Activated T-cell treated with anti-CD3 and anti-CD28 coated beads, Interleukin-2, amount 50 U/mL, for 48 hours (primary cell): ENCODE measurements around the gene PRKCA.

Experiments used
- DNase-seq, 2 experiments: peaks; one replicate each; pipeline ENCODE4 v3.0.0-alpha.2; 2020

PRKCA gene

GRCh38 chr17:66523378-66524200 is 221.2 kb downstream of the PRKCA start:
- DNase-seq = no peak

GRCh38 chr17:66524877-66525276 is 222.5 kb downstream of the PRKCA start:
- DNase-seq = peak in 1 of 2 experiments; percentile 37

GRCh38 chr17:66525338-66525737 is 222.9 kb downstream of the PRKCA start:
- DNase-seq = no peak

- no peak for DNase-seq
Observed at GRCh38 chr17:66526827-66527226, 224.4 kb downstream of the PRKCA start.

GRCh38 chr17:66527335-66527734 is 224.9 kb downstream of the PRKCA start:
- no peak for DNase-seq

- no peak for DNase-seq
Observed at GRCh38 chr17:66531851-66532295, 229.5 kb downstream of the PRKCA start.

- DNase-seq = no peak
Observed at GRCh38 chr17:66533572-66533971, 231.2 kb downstream of the PRKCA start.

GRCh38 chr17:66533986-66534385 is 231.6 kb downstream of the PRKCA start:
- no peak for DNase-seq

GRCh38 chr17:66535611-66536010 is 233.2 kb downstream of the PRKCA start:
- DNase-seq = no peak

GRCh38 chr17:66537502-66537901 is 235.1 kb downstream of the PRKCA start:
- DNase-seq = no peak

GRCh38 chr17:66538776-66539175 is 236.4 kb downstream of the PRKCA start:
- DNase-seq = no peak

- no peak for DNase-seq
Observed at GRCh38 chr17:66540131-66540781, 237.8 kb downstream of the PRKCA start.

- DNase-seq = no peak
Observed at GRCh38 chr17:66541461-66542128, 239.2 kb downstream of the PRKCA start.

GRCh38 chr17:66542129-66542966 is 239.9 kb downstream of the PRKCA start:
- no peak for DNase-seq

- DNase-seq = no peak
Observed at GRCh38 chr17:66542967-66543520, 240.6 kb downstream of the PRKCA start.

GRCh38 chr17:66543526-66543925 is 241.1 kb downstream of the PRKCA start:
- no peak for DNase-seq

- DNase-seq = no peak
Observed at GRCh38 chr17:66545918-66546317, 243.5 kb downstream of the PRKCA start.

- DNase-seq = peak; percentile 46 to 49
Observed at GRCh38 chr17:66547151-66547865, 244.9 kb downstream of the PRKCA start.

GRCh38 chr17:66548158-66548557 is 245.7 kb downstream of the PRKCA start:
- peak; percentile 59 to 66 for DNase-seq

- DNase-seq = no peak
Observed at GRCh38 chr17:66548659-66549310, 246.4 kb downstream of the PRKCA start.

GRCh38 chr17:66549311-66549704 is 246.9 kb downstream of the PRKCA start:
- no peak for DNase-seq
